Stimulated activated CD8-positive, alpha-beta memory T cell treated with anti-CD3 and anti-CD28 coated beads, Interleukin-15, amount 100 ng/mL, for 48 hours (primary cell): ENCODE data around the gene HHIPL1.

Source experiments
- DNase-seq, 2 donors: peaks; one replicate each; pipeline ENCODE4 v3.0.0-alpha.2; 2020; ENCODE audit warnings: low read depth in 2 of 2

HHIPL1 gene

DNA sequence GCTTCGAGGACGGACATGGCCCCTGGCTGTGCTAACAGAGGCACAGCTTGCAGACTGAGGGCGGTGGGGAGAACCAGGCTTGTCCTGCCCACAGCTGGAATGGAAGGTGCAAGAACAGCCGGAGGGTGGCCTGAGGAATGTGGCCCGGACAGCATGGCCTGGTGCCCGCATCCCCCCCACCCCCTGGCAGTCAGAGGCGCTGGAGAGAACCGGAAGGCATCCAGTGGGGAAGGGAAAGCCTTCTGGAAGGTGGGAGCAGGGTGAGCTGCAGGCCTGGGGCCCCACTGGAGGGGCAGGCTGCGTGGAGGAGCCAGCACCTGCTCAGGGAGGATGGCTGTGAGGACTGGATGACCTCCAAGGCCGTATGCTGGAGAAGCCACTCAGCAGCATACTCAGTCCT lies 31.0 kb downstream of the HHIPL1 start:
- DNase-seq: no peak

DNA sequence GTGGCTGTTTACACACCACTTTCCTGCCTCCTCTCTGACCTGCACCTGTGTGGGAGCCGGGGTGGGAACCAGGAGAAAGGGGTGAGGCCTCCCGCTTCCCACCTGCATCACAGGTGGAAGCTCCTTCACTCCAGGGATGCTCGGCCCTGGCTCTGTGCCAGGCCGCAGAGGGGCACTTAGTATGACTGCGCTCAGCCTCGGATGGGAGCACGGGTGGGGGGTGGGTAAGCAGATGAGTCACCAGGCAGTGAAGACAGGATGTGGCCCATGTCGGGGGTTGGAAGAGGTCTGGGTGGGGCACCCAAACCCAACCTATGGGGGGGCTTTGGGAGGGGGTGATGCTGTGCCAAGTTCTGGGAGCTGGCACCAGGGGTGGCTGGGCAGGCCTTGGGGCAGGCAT lies 31.7 kb downstream of the HHIPL1 start:
- DNase-seq: no peak

DNA sequence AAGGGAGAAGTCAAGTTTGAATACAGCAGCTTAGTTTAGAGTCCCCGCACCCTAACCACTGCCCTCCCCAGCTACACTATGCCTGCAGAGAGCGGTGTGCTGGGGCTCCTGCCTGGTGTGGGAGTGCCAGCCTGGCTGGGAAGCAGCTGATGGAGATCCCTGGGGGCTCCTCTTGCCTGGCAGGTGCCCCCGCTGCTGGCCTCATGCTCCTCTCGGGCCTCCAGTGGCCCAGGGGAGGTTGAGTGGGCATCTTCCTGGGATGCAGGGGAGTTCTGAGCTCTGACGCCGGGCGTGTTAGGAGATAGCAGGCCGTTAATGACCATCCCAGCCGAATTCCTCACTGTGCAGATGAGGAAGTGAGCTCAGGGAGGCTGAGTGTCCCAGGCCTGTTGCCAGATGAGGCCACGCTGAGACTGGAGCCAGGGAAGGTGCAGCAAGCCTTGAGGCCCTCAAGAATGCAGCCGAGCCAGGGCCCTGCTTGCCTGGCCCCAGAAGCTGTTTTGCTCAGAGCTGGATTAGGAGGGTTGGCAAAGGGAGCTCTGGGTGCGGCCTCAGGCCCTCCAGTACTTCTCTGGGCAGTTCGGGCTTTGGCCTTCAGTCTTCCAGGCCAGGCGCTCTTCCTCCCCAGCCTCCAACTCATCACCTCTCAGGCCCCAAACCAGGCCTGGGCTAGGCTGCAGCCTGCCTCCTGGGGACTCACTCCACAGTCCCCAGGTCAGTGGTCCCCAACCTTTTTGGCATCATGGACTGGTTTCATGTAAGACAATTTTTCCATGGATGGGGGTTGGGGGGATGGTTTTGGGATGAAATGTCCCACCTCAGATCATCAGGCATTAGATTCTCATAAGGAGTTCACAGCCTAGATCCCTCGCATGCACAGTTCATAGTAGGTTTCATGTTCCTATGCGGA lies 32.6 kb downstream of the HHIPL1 start:
- no peak for DNase-seq

DNA sequence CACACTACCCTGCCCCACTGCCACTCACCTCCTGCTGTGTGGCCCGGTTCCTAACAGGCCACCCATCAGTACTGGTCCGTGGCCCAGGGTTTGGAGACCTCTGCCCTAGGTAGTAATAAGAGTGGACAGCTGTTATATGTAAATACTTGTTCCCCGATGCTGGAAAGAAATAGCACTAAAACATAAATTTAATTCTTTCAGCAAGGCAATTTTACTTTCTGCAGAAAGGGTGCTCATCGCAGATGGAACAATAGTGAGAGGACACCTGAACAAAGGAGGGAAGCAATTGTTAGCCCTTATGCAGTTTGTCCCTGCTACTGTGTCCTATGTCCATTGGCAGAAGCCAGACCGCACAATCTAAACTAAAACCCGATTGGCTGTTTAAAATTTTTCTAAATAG lies 33.3 kb downstream of the HHIPL1 start:
- no peak for DNase-seq

DNA sequence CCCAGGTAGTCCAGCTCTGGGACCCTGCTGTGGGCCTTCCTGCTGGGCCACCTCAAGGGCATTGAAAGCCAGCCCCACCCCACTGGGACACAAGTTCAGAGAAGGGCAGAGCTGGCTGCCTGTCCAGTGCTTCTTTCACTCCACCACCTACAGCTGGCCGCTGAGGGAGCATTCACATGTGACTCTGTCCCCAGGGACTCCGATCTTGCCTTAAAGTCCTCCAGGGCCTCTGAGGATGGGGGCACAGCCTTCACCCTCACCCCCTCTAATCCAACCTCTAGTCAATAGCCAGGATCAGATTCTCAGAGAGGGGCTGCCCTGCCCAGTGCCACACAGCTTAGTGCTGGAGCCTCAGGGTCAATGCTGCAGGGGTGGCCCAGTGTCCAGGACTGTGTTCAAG lies 34.2 kb downstream of the HHIPL1 start:
- no peak for DNase-seq

DNA sequence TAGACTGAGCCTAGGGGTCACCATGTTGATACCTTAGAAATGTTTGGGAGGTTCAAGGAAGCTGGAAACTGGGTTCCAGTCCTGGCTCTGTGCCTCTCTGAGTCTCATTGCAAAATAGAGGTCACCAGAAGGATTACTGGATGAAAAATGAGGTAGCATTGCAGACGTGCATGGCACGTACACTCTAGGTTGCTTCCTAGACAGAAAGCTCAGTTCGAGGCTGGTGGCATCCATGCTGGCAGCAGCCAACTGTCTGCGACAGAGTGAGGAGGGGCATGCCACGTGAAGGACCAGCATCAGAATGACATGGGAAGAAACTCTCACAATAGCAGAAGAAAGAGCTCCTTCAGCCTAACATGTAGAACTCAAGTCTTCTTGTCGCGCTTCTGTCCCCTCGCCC lies 34.6 kb downstream of the HHIPL1 start:
- DNase-seq: no peak

DNA sequence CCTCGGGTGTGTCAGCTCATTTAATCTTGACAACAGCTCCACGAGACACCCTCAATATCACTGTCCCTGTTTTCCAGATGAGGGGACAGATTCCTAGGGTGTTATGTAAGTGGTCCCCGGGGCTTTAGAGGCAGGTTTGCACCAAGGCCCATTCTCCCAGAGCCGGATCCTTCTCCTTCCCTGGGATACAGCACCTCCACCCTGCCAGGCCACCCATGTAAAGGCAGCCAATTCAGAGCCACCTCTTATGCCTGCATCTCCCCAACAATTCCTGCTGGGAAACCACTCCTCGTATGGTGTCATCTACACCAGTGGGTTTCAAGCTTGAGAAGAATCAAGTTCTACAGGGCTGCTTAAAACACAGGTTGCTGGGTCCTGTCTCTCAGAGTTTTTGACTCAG lies 35.1 kb downstream of the HHIPL1 start:
- no peak for DNase-seq

DNA sequence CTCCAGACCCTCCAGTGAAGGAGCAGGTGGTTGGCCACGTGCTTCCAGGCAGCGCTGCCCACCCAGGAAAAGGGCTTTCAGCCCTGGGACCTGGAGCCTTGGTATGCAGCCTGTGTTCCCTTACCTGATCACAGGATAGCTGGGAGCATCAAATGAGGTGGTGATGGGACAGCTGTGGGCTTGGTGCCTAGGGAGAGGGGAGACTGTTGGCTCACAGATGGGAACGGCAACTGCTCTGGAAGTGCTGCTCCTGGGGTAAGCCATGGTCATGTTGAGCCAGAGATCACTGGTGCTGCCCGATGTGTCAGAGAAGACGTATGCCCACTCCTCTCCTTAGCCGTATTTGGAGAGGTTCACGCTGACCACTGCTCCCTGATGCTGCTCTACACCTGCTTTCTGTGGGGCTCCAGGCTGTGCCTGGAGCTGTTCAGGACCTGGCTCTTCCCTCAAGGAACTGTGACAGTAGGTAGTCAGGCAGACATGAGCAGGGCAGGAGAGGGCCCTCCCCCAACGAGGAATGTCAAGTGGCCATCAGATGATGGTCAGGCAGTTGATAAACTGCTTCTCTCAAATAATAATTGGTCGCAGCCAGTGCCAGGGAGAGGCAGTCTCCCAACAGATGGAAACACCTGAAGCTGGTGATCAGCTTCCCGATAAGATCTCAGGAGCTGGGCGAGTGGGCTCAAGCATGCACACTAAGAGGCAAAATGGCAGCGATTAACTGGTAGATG lies 36.3 kb downstream of the HHIPL1 start:
- DNase-seq: no peak

DNA sequence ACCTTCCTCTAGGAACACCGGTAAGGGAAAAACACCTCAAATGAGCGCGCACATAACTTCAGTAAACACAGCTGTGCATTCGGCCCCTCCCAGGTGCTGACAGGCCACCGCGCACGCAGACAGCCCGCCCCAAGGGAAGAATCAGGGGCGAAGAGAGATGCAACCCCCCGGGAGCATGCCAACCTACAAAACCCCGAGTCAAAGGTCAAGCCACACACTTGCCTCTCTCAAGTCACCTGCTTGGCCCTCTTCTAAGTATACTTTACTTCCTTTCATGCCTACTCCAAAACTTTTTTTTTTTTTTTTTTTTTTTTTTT lies 36.9 kb downstream of the HHIPL1 start:
- DNase-seq: no peak

DNA sequence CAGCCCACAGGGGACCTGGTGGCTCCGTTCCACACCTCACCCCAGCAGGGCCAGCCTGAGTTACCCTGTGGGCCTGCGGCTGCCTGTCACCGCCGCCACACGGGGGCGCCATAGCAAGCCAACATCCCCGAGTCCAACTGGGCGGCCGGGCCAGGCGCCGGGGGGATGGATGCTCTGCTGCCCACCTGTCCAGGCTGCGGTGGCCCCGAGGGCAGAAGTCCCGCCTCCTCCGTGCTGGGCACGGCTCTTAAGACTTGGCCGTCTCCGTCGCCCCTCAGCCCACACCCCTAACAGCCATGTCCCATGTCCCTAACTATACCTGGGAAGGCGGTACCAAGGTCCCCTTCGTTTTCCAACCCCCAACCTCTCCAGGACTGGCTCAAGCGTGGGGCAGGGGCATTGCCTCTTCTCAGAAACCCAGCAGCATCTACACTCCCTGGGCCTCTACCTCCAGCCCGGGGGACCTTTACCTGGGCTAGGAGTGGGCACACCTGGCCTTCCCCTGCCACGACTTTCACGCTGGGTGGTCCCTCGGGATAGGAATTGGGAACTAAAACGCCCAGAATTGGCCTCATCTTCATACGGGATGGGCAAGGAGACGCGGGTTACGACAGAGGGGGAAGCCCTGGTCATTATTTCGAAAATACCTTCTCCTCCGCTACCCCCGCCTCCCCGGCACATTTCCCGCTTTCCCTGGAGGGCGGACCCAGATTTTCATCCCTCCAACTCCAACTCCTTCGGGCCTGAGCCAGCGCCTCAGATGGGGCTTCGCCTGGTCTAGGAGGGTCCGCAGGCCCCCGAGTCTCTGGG lies 38.1 kb downstream of the HHIPL1 start:
- peak; percentile 71 to 73 for DNase-seq

DNA sequence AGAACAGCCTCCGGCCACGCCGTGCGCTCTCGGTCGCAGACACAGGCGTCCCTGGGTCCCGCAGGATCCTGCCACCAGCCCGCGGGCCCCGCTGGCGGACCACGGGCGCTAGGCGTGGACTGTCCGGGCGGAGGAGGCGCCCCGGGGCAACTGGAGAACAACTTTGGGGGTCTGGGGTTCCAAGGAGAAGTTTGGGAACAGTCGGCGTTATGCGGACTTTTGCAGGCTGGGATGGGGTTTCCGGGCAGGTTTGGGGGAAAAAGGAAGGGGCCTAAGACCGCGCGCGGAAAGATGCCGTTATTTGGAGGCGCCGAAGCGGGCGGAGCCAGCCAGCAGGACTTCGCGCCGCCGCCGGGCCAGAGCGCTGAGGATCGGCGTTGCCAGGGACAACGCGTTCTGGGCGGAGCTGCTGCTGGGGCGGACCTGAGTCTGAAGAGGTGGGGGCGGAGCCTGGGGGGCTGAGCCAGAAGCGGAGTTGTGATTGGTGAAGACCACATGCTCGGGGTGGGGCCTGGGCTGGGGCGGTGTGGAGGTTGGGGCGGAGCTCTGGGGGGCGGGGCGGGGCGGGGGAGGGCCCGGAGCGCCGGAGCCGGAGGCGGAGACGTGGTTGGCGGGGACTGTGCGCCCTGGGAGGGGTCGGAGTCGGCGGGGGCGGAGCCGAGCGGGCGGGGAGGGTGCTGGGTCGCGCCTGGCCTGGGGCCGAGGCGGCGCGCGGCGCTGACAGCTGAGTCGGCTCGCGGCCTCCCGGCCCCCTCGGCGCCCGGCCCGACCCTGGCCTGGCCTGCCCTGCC lies 38.9 kb downstream of the HHIPL1 start, which contains the start of gene CYP46A1:
TSS of gene CYP46A1 (plus strand) at position 680 of the 791 bp plus-strand sequence. CDS start 120 bp downstream, outside the sequence.
- peak; percentile 99 for DNase-seq

DNA sequence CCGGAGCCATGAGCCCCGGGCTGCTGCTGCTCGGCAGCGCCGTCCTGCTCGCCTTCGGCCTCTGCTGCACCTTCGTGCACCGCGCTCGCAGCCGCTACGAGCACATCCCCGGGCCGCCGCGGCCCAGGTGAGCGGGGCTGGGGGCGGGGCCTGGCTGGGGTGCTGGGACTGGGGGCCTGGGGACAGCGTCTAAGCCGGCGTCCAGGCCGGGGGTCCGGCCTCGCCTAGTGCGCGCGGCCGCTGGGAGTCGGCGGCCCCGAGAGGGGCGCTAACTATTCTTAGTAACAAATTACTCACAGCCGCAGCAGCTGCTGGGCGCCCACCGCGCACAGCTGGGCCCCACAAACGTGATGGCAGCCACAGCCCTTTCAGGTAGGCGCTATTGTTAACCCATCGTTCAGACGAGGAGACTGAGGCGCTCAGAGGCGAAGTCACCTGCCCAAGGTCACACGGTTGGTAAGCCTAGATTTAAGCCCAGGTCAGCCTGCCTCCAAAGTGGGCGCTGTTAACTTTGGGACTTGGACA lies 39.5 kb downstream of the HHIPL1 start:
- no peak for DNase-seq

DNA sequence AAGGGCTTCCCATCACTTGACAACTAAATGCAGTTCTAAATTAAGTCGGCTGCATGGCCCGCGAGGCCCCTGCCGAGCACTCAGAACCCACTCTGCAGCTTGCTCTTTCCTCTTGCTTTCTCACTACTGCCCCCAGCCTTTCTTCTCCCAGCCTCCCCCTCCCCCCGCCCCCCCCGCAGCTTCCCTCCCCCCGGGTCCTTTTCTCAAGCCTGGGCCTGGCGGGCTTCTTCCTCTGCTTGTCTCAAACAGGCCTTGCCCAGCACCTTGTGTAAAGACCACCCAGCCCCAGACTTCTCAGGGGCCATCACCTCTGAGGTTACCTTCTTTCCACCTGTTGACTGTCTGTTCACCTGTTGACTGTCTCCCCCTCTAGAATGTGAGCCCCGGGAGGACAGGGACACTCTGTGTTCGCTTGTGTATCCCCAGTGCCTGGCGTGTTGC lies 40.2 kb downstream of the HHIPL1 start:
- DNase-seq: no peak

DNA sequence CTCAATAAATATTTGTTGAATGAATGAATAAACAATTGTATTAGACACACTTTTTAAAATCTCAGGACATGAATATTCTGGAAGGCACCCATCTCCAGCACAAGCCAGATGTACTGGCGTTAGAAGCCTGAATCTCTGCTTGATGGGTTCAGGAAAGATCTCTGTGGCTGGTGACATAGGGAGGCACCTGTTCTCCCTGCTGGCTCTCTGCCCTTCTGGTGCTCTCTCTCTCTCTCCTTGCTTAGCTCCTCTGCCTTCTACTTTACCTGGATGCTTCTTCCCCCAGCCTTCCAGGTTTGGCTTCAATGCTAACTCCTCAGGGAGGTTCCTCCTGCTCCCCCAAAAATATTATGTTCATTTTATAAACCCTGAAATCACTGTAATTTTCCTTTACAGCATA lies 40.7 kb downstream of the HHIPL1 start:
- DNase-seq: no peak

DNA sequence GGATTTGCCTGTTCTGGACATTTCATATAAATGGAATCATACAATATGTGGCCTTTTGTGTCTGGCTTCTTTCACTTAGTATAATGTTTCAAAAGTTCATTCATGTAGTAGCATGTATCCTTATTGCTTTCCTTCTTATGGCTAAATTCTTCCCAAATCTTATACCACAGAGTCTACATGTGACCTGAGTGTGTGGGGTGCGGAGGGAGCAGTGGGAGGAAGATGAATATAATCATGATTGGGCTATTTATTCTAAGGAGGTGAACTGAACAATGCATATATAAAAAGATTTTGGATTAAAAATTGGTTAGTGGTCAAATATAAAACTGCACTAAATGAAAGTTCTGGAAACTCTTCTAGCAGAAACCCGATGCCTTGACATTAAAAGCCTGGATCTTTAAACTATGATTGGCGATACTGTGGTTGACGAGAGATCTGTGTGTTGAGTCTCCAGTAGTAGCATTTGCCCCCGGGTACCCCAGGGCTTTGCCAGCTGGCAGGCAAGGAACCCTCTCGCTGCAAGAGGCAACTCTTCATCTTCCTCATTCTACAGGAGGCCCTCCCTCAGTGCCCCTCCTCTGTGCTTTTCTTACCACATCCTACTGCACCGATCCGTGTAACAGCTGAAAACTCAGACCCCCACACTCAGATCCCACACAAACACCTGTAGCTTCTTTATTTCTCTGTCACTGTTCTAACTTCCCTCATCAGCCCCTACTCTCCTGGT lies 41.8 kb downstream of the HHIPL1 start:
- DNase-seq: no peak

DNA sequence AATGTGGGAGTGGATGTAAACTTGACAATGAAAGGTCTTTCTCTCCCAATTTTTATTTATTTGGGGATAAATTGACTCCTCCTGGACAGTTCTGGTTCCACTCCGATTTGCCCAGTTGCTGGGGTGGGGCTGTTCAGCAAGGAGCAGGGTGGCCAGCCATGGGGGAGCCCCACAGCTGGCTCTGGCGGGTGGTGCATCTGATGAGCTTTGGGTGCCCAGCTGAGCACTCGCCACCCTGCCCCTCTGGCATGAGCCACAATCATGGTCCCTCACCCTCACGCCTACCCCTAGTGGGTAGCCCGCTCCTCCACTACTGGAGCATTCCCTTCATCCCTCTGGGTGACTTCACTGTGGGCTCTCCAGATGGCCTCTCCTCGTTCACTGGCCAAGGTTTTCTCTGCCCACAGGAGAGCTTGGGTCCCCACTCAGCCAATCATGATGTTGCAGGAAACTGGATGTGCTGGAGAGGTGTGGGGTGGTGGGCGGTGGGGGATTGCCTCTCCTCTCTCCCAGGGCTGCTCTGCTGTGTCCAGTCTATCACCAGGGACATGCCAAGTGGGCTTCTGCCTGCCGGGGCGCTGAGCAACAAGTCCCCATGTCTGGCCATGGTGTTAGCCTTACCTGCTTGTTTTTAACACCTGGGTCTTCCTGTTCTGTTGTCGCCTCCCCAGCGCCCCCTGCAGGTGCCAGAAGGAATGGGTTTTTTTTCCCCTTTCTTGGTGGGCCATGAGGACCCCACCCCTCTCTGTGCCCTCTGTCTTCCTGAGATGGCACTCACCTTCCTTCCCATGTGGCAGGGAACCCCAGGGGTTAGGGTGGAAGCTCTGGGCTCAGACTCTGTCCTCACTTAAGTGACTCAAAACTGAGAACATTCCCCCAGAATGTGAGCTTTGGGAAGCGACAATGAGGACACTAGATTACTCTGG lies 42.6 kb downstream of the HHIPL1 start:
- no peak for DNase-seq

DNA sequence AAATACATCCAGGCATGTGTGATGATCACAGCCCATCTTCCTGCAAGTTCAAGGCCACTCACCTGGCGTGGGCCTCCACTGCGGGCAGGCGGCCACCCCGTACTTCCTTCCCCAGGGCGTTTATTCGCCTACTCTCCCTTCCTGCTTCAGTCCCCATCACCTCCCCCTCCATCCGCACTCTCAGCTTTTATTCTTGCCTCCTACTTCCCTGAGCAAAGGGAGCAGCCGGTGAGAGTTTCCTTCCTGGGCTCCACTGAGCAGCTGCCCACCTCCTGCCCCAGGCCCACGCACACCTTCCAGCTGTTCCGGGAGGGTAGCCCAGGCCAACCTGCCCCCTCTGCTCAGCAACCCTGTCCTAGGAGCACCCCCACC lies 43.3 kb downstream of the HHIPL1 start:
- no peak for DNase-seq

DNA sequence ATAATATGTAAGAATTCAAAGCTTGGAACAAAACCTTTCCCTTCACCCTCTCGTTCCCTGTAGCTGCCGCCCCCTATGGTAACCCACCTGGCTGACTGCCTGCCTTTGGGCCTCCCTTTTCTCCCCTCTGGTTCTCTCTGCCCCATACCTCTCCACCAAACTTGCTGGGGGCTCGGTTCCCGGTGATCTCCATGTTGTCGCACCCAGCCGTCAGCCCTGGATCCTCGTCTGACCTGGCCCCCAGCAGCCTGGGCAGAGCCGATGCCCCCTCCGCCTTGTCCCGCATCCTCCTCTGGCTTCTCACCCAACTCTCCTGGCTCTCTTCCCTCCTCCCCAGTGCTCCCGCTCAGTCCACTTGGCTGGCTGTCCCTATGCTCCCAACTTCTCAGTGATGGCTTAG lies 43.7 kb downstream of the HHIPL1 start:
- no peak for DNase-seq
